ENCODE data around the gene SNAP25. TPM values are rescaled to one million over a fixed set of nuclear protein-coding genes. Genes with fewer than 3 reads are reported as not detected.

The SNAP25 gene
- total RNA-seq, 4 donors from 2014 or later = 0.47 to 5.5 (median 2.3) TPM

DNA sequence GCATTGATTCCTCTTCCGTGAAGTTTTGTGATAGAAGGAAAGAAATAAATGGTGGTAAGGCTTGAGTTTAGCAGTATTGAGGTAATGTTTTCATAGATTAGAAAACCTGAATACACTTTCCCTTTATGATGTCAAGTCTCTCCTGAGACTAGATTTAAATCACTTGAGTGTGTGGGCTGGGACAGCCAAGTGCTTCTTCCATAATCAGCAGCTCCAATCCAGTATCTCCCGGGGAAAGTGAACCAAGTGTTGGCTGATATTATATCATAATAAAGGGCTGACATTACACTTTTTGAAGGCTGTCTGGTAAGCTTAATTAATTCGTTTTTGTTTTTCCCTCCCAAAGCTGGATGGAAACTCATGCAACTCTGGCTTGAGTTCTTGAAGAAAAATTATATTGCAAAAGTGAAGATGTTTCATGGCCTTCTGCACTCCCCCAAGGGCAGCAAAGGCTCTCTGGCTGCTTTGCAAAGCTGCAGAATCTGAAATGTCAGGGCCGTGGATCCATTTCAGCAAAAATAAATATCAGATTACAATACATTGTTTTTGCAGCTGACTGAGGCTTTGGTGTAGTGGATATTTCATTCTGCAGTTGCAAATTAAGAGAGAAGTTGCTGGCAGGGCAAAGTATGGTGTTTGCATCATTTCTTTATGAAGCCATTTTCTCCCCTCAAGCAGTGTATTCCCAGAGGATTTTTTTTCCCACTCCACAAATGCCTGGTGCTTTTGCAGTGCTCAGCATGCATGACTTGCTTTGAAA is 114.2 kb downstream of the SNAP25 start:
- no peaks in the 10 kb centered on the region for H3K27me3 ChIP-seq
- H3K4me1 ChIP-seq = no peaks in the 10 kb centered on the region
- TF ChIP-seq EP300 (IDR thresholded peaks at IDR 0.05) (no peak), POLR2AphosphoS5 (IDR thresholded peaks at IDR 0.05) (no peak), POLR2A (IDR thresholded peaks at IDR 0.05) (no peak)
- TF ChIP-seq, protein P1, sequence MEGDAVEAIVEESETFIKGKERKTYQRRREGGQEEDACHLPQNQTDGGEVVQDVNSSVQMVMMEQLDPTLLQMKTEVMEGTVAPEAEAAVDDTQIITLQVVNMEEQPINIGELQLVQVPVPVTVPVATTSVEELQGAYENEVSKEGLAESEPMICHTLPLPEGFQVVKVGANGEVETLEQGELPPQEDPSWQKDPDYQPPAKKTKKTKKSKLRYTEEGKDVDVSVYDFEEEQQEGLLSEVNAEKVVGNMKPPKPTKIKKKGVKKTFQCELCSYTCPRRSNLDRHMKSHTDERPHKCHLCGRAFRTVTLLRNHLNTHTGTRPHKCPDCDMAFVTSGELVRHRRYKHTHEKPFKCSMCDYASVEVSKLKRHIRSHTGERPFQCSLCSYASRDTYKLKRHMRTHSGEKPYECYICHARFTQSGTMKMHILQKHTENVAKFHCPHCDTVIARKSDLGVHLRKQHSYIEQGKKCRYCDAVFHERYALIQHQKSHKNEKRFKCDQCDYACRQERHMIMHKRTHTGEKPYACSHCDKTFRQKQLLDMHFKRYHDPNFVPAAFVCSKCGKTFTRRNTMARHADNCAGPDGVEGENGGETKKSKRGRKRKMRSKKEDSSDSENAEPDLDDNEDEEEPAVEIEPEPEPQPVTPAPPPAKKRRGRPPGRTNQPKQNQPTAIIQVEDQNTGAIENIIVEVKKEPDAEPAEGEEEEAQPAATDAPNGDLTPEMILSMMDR (IDR thresholded peaks at IDR 0.05) = no peak
- H3K36me3 ChIP-seq = no peaks in the 10 kb centered on the region
- H3K27ac ChIP-seq = no peak overlapping the region
- no peak overlapping the region for H3K4me3 ChIP-seq
- 42 to 54% methylated on average over 4 of the region's 4 CpGs for WGBS, 2 donors (ENCODE audit: low coverage in 1 of 2)
- H3K9me3 ChIP-seq = no peaks in the 10 kb centered on the region
- ATAC-seq = no peak

DNA sequence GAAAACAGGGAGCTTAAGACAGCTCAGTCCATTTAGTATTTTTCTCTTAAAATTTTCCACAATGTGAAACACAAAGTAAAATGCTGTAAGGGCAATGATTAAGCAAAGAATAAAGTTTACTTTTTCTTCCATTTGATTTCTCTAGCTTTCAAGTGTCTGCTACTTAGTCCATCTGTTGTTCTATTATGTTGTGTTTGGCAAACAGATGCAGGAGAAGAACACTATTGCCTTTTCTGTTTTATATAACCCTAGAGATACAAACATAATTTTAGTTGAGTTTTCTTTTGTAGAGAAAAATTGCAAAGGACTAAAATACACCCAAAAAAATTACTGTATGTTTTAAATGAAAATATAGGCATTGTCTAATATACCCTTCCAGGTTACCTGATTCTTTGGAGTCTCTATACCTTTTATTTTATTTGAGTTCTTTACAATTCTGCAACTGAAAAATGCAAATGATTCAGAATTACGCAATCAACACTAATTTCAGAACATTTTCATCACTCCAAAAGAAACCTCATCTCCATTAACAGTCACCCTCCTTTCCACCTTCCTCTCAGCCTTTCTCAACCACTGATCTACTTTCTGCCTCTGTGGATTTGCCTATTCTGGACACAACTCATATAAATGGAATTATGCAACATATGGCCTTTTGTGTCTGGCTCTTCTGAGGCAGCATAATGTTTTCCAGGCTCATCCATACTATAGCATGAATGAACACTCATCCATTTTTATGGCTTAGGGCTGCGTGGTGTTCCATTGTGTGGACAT is 118.5 kb downstream of the SNAP25 start:
- Histone ChIP-seq H3K36me3 (no peaks in the 10 kb centered on the region), H3K9me3 (no peaks in the 10 kb centered on the region), H3K4me3 (no peak overlapping the region), H3K27me3 (no peaks in the 10 kb centered on the region), H3K4me1 (no peaks in the 10 kb centered on the region), H3K27ac (no peak overlapping the region)
- no peak for TF ChIP-seq POLR2AphosphoS5 (IDR thresholded peaks at IDR 0.05)
- TF ChIP-seq POLR2A (IDR thresholded peaks at IDR 0.05) = no peak
- TF ChIP-seq EP300 (IDR thresholded peaks at IDR 0.05) = no peak
- TF ChIP-seq, protein P1 (IDR thresholded peaks at IDR 0.05) = no peak
- WGBS, 2 donors (ENCODE audit: low coverage in 1 of 2) = 85 to 86% methylated on average over 2 of the region's 2 CpGs
- ATAC-seq = no peak

DNA sequence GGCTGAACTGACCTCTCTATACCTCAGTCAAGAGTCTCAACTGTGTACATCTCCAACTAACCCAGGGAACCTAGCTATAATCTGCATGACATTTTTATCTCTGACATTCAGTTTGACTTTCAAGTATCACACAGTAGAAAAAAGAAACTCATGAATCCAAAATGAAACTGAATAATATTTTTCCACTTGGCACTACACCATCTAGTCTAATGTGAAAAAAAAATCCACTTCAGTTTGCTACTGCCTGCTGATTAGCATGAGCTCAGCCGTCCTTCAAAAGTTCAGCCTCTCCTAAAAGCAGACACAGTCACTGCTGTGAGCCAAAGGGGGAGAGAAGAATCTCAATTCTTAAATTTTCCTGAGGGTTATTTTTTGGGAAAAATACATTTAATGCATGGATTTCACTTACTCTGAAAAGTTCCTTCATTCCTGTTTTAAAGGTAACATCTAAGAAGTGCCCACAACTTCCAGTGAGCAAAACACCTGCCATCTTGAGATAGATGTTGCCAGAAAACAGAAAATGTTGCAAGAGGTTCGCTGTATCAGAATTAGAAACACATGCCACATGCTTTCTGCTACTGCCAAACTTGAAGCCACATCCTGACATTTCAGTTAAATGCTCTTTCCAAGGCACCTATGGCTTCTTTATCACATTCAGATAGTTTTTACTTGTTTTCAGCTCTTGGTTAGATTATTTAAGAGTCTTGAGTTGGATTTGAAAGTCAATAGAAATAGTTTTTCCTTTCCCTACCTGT is 120.0 kb downstream of the SNAP25 start:
- no peak overlapping the region for H3K4me3 ChIP-seq
- 59 to 62% methylated on average over 2 of the region's 2 CpGs for WGBS, 2 donors (ENCODE audit: low coverage in 1 of 2)
- TF ChIP-seq, protein P1 (IDR thresholded peaks at IDR 0.05) = no peak
- no peak for TF ChIP-seq POLR2AphosphoS5 (IDR thresholded peaks at IDR 0.05)
- no peak for TF ChIP-seq POLR2A (IDR thresholded peaks at IDR 0.05)
- TF ChIP-seq EP300 (IDR thresholded peaks at IDR 0.05) = no peak
- H3K27ac ChIP-seq = no peak overlapping the region
- H3K9me3 ChIP-seq = no peaks in the 10 kb centered on the region
- ATAC-seq = no peak
- H3K4me1 ChIP-seq = no peaks in the 10 kb centered on the region
- H3K36me3 ChIP-seq = no peaks in the 10 kb centered on the region
- no peaks in the 10 kb centered on the region for H3K27me3 ChIP-seq

DNA sequence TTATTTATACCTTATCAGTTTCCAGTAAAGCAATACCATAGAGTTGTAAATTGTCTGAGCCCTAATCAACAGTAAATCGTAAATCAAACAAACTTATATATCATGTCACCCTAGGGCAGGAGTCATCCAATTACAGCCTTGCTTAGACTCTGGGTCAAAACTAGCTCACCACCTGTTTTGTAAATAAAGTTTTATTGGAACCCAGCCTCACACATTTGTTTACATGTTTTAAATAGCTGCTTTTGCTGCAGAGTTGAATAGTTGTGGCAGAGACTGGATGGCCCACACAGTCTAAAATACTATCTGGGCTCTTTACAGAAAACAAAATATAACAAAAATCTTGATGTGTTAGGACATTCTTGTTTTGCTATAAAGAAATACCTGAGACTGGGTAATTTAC is 121.0 kb downstream of the SNAP25 start:
- Histone ChIP-seq H3K36me3 (no peaks in the 10 kb centered on the region), H3K4me3 (no peak overlapping the region), H3K4me1 (no peaks in the 10 kb centered on the region), H3K27ac (no peak overlapping the region), H3K9me3 (no peaks in the 10 kb centered on the region), H3K27me3 (no peaks in the 10 kb centered on the region)
- no peak for ATAC-seq
- 87 to 88% methylated on average over 1 of the region's 1 CpG for WGBS, 2 donors (ENCODE audit: low coverage in 1 of 2)
- TF ChIP-seq EP300 (IDR thresholded peaks at IDR 0.05) = no peak
- TF ChIP-seq POLR2AphosphoS5 (IDR thresholded peaks at IDR 0.05) = no peak

DNA sequence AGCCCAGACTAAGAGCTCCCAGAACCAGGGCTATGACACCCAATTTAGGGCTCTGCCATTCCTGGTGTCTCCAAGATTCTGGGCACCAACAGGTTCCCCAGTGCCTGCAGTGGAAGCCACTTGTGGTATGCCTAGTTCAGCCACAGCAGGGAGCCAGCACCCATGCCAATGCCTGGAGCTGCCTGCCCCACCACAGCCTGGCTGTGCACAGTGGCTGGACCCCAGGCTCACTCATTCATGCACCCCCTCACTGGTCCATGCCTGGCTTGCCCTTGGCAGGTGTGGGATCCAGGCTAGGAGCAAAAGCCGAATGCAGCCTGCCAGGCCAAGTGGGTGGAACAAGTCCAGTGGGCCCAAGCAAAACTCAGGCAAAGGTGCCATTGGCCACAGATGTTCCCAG is 123.5 kb downstream of the SNAP25 start:
- no peaks in the 10 kb centered on the region for H3K4me1 ChIP-seq
- H3K9me3 ChIP-seq = no peaks in the 10 kb centered on the region
- no peak overlapping the region for H3K4me3 ChIP-seq
- H3K27me3 ChIP-seq = no peaks in the 10 kb centered on the region
- 20% methylated on average over 1 of the region's 1 CpG; no CpG with 5 or more reads in 1 of the 2 donors for WGBS, 2 donors (ENCODE audit: low coverage in 1 of 2)
- no peak for ATAC-seq
- no peaks in the 10 kb centered on the region for H3K36me3 ChIP-seq
- H3K27ac ChIP-seq = no peak overlapping the region
- TF ChIP-seq POLR2A (IDR thresholded peaks at IDR 0.05) (no peak), POLR2AphosphoS5 (IDR thresholded peaks at IDR 0.05) (no peak), EP300 (IDR thresholded peaks at IDR 0.05) (no peak)
- TF ChIP-seq, protein P1 (IDR thresholded peaks at IDR 0.05) = no peak
